ENCODE measurements around the gene MYH6. TPM values are rescaled to one million over a fixed set of nuclear protein-coding genes. Genes with fewer than 3 reads are reported as not detected.

Gene MYH6
- not detected in 2 replicates for total RNA-seq

DNA sequence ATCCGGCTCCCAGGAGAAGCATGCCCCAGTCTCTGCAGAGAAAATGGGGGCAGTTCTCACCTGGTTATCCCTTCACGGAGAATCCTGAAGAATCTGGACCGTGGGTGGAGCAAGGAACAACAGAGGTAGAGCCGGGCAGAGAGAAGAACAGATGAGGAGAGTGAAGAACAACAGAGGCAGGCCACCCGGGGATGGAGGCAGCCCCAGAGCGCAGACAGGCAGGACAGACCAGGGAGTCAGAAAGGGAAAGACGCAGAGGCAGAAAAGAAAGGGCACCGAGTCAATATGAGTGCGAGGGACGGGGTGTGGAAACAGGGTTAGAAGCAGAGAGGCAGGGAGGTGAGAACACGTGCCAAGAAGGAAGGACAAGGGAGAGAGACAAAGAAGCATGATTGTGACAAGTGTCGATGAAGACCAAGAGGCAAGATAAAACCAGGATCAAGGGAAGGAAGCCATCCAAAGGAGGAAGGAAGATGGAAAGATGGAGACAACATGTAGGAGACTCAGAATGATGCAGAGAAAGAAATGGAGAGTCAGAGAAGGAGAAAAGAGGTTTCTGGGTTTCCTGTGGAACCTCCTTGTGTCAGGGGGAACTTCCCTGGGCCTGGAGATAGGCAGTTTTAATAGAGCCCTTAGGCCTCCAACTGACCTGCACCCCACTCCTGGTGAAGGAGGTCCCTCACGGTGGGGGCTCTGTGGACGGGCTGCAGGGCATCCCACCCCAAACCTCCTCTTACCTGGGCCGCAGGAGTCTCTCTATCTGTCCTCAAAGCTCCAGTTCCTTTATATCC is at the start of gene MYH6:
MYH6 (minus strand) TSS at position 758 of the 791 bp plus-strand sequence. CDS start 1,050 bp downstream, outside the sequence.
- DNase-seq (ENCODE audit: low read depth in 2 of 2) = no peak

DNA sequence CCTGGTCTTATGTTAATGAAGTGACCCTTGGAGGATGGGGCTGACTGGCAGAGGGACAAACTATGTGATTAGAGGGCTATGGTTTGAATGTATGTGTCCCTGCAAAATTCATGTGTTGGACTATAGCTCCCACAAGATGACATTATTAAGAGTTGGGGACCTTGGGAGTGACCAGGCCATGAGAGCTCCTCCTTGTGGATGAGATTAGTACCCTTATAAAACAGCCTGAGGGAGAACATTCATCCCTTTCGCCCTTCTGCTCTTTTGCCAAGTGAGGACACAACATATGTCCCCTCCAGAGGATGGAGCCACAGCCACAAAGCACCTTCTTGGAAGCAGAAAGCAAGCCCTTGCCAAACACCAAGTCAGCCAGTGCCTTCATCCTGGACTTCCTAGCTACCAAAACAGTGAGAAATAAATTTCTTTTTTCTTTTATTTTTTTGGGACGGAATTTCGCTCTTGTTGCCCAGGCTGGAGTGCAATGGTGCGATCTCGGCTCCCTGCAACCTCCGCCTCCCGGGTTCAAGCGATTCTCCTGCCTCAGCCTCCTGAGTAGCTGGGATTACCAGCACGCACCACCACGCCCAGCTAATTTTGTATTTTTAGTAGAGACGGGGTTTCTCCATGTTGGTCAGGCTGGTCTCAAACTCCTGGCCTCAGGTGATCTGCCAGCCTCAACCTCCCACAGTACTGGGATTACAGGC is 49.0 kb upstream of the MYH6 start:
- peak; percentile 7 to 10 for DNase-seq (ENCODE audit: low read depth in 2 of 2)

DNA sequence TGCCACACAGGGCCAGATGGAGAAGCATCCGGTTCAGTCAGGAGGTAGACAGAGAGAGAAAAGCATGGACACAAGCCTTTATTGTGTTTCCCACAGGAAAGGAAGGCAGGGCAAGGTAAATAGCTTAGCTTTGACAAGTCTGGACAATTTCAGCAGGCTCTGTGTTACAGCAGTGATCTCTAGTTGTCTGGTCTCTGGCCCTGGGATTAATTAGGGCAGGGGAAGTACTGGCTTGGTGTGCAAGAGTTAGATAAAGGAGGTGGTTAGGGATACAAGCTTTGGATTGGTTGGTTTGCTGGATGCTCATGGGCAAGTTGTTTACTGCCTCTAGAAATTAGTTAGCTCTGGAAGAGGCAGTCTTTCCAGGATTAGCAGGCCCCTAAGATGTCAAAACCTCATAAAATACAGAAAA is 46.4 kb upstream of the MYH6 start:
- no peak for DNase-seq (ENCODE audit: low read depth in 2 of 2)

DNA sequence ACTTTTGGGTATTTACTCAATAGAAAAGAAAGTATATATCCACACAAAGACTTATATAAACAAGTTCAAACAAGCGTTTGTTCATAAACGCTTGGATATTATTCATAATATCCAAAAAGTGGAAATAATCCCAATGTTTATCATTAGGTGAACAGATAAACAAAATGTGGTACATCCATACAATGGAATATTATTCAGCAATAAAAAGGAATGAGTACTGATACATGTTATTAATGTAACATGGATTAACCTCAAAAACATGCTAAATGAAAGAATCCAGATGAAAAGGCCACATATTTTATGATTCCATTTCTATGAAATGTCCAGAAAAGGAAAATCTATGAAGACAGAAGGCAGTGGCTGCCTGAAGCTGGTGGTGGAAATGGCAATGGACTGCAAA is 44.2 kb upstream of the MYH6 start:
- no peak for DNase-seq (ENCODE audit: low read depth in 2 of 2)

DNA sequence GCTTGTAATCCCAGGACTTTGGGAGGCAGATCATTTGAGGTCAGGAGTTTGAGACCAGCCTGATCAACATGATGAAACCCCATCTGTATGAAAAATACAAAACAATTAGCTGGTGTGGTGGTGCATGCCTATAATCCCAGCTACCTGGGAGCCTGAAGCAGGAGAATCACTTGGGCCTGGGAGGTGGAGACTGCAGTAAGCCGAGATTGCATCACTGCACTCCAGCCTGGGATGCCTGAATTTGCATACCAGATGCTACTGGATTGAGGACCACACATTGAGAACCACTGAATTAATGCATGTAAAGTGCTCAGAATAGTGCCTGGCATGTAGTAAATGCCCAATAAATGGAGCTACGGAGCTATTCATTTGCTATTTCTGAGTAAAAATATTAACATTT is 42.3 kb upstream of the MYH6 start:
- no peak for DNase-seq (ENCODE audit: low read depth in 2 of 2)

DNA sequence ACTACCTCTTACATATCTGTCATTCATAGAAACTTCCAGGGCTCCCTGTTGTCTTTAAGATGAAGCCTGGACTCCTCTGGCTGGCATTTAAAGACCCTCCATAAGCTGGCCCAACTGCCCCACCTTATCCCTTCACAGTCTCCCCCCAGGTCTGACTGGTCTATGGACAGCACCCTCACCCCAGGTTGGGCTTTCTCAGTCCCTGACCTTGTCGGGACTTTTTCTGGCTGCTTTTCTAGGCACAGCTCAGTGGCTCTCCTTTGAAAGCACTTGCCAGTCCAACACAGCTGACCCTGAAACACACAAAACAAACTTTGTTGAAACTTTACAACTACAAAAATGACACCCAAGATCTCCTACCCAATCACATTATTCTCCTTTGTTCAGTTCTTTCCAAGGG is 41.2 kb upstream of the MYH6 start:
- no peak for DNase-seq (ENCODE audit: low read depth in 2 of 2)

DNA sequence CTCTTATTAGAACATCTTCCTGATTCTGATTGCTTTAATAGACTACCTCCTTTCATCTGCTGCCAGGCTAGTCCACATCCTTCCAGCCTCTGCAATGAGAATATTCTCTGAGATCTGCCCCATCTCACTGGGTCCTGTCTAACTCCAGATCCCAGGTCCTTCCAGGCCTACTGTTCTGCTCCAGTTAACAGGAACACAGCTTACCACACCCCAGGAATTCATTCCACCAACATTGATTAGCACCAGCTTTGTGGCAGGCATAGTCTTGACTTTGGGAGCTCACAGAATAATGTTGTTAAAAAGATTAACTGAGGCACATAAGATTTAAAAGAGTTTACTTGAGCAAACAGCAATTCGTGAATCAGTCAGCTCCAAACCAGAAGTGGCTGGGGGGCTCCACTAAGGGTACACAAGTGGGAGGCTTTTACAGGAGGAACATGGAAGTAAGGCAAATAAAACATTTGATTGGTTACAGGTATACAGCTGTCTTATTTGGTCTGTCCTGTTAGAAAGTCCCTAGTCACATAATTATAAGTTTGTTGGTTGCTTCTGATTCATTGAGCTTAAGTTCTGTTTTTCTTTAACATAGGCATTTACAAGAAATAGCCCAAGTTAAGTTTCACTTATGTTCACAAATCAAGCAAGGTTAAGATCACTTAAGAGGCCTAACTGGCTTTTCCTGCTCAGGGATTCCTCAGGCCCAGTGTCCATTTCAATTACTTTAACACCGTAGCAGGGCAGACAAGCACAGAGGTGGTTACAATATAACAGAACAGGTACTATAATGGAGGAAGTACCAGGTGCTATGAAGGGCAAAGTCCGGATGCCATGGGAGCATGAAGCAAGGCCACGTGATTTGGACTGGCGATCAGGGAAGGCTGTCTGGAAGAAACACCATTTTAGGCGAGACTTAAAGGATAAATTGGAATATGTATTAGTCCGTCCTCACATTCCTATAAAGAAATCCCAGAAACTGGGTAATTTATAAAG is 39.6 kb upstream of the MYH6 start:
- no peak for DNase-seq (ENCODE audit: low read depth in 2 of 2)

DNA sequence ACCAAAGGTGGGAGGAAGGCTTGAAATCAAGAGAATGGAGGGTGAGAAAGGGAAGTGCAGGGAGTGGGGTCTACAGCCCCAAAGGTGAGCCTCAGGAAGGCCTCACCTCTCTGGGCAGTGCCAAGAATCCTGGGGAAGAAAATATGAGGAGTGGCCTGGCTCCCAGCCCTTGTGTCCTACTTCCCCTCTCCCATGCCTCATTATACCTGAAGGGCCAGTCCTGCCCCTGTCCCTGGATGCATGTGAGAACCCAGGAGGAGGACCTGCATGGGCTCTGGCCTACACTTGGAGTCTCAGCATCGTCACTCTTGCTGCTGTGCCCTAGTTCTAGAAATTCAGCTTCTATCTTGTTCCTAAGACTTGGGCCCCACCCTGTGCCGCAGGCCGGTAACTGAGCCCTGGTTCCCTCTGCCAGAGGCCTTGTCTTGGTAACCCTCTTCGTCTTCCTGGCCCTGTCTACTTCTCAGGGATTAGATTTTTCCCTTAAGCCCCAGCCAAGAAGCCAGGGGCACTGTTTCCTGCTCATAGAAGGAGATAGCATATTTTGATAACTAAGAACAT is 38.3 kb upstream of the MYH6 start:
- no peak for DNase-seq (ENCODE audit: low read depth in 2 of 2)

DNA sequence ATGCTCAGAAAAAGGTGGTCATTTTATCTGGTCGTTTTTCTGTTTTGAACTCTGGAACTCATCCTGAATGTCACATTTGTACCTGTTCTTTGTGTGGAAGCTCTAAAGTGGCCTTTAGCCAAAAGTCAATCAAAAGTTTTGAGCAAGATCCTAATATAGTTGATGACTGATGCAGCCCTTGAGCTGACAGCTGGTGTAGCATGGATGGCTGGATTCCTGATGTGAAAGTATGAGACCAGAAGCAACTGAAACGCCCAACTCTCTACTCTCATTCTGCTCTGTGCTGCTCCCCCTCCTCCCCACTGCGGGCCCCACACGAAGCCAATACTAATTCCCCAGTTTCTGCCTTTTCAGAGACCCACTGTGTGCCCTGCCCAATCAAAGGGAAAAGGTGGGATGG is 37.7 kb upstream of the MYH6 start:
- DNase-seq (ENCODE audit: low read depth in 2 of 2) = no peak

DNA sequence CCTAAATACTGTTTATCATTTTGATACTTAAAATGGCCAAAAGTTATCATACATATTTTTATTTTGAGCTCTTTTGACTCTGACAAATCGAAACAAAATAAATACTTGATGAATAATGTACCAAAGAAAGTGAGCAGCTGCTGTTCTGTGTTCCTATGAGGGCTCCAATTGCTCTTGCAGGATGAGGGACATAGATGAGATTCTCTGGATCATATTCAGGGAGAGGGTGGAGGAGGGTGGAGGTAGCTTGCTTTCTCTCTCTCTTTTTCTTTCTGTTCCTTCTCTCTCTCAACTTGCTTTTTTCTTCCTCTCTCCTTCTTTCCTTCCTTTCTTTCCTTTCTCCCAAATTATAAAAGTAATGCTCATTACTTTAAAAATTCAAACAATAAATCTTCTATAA is 36.2 kb upstream of the MYH6 start:
- DNase-seq (ENCODE audit: low read depth in 2 of 2) = no peak

DNA sequence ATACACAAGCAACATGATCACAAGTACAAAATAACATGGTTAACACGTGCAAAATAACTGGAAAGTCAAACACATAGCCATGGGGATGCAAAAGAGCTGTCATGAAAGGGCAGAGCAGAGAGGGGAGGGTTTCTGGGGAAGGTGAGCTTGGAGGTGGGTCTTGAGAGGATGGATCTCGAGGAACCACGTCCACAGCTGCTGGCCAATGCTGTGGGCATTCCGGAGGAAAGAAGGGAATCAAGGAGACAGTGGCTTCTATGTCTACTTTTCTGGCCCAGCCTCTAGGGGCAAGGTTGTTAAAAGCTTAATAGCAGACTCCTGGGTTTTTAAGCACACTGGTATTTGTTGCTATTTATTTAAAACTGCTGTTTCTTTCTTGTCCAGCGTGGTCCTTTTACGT is 35.8 kb upstream of the MYH6 start:
- no peak for DNase-seq (ENCODE audit: low read depth in 2 of 2)

DNA sequence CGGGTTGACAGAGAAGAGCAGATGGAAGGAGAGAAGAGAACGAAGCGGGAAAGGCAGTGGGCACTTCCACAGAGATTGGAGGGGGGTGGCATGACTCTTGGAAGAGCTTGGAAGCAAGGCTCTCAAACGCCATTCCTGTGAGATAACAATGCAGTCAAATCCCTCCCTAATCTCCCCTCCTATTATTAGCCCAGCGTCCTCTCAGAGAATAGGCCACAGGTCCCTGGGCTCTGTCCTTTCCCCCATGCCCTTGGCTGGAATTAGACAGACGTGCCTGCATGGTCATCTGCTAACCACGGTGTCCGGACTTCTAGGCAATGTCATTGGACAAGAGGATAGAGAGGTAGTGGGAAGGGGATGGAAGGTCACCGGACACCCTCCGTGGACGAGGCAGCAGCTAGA is 35.3 kb upstream of the MYH6 start:
- DNase-seq (ENCODE audit: low read depth in 2 of 2) = no peak

DNA sequence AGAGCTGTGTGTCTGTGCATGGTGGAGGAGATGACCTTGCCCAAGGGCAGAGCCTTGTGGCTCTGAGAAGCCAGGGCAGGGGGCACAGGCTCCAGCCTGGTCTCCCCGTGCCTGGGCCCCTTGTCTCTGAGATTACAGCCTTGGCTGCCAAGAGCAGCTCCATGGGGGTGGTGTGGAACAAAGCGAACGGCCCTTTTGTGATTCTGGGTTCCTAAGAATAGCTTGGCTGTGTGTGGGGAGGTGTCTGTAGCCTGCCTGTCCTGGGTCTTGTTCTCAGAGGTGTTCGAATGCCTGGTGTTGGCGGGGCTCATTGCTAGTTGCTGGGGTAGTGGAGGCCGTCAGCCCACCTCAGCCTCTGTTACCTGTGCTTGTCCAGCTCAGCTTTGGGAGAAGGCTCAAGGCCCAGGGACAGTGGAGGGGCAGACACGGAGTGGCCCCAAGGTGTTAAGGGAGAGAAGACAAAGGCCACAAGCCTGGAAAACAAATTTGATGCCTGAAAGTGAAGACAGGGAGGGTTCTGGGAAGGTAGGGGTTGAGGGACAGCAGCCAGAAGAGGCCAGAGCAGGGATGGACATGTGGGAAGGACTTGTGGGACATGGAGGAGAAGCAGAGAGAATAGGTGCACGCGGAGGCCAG is 34.8 kb upstream of the MYH6 start:
- DNase-seq (ENCODE audit: low read depth in 2 of 2) = no peak

DNA sequence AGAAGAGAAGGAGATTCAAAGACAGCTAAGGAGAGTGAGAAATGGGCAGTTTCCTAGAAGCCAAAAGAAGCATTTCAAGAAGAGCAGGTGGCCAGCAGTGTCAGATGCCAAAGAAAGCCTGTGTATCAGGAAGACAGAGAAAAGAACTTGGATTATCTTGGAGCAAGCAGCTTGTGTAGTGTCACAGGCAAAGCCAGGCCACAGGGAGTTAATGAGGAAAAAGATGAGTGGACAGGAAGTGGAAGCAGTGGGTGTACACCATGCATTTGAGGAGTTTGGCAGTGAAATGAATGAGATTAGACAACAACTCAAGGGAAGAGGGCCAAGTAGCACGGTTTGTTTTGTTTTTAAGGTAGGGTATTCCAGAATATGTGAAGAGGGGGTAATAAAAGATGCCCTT is 33.0 kb upstream of the MYH6 start:
- no peak for DNase-seq (ENCODE audit: low read depth in 2 of 2)

DNA sequence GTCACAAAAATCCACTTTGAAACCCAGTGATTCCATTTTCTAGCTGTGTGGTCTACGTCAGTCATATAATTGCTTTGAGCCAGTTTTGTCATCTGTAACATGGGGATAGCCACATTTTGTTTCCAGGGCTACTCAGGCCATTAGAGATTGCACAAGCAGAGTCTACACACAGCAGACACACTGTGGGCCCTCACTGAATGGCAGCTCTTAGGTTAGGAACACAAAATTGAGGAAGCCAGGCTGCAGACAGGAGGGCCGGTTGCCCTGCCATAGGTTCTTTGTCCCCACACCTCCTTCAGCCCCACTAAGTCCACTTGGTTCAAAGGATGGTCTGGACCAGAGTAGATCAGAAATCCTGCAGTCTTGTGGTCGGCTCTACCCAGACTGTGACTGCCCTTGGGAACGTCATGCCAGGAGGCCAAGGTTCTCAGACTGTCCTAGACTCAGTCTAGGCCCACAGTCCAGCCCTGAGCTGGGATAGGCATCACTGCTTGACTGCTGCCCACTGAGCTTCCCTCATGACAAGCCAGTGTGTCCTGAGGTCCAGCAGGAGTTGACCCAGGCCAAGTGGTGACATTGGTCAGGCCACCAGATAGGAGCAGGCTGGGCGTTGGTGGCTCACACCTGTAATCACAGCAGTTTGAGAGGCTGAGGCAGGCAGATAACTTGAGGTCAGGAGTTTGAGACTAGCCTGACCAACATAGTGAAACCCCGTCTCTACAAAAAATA is 31.2 kb upstream of the MYH6 start:
- DNase-seq (ENCODE audit: low read depth in 2 of 2) = no peak

DNA sequence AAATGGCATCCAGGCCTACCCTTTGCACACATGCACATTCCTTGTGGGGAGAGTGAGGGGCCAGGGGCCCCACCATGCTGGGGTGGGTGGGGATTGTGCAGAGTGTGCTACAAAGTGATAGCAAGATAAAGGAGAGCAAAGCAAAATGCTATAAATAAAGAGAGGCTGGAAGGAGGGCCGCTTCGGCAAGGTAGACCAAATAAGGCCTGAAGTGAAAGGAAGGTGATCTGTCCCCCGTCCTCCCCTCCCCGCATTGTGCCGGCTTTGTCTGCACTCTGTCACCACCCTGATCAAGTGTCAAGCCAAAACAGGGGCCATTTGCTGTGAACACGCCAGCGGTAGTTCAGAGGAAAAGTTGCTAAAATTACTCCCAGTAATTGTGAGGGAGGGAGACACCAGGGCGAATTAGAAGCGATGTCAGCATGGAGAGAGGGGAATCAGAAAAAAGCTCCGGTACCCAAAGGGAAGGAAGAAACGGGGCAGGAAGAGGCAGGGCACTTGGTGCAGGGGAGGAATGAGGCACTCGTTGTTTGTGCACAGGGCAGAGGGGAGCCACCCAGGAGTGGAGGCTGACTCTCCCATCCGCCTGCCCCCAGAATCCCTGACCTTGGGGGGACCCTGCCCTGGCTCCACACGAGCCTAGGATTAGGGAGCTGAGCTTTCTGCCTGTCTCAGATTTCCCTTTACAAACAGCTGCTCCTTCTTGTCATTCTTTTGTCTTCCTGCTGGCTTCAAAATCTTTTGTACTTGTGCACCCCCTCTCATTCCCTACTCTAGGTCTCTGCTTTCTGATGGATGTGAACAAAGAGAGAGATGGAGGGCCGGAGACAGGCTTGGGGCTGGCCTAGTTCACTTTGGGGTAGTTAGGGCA is 30.3 kb upstream of the MYH6 start:
- no peak for DNase-seq (ENCODE audit: low read depth in 2 of 2)

DNA sequence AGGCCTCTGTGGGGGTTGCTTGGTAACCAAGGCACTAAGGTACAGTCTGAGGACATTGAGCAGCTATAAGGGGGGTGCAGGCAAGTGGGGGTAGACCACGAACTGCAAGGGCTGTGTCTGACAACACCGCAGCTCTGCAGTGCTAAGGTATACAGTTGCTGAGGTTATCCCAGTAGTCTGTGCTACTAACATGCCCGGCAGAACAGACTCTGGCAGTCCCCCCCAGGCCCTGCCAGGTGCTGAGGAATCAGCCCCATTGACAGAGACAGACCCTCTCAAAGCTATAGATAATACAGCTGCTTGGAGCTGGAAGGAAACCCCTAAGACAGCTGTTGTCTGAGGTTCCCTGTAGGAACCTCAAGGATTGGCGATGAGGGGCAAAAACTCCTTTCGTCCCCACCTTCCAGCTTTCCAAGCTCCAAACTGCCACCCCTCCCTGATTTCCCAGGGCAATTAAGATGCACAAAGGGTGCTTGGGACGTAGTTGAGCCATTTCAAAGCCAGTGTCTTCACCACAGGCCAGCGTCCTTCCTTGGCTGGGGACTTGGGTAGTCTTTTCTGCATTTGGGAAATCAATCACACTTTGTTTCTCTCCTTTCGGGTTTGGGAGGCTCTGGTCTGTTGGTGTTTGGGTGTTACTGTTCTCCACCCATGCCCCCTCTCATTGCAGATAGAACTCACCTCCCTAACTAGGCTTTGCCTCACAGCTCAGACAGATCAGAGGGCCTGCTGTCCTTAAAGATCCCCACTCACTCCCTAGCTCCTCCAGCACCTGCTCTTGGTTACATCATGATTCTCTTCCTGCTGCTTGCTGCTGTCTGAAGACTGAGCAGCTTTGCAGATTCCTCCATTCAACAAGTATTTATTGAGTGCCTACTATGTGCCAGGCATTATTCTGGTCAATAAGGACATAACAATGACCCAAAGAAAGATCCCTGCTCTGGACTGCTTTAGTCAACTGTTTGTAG is 29.3 kb upstream of the MYH6 start:
- DNase-seq (ENCODE audit: low read depth in 2 of 2) = no peak

All from lung microvascular endothelial cell (primary cell).